Omental fat pad (tissue), 4 donors: ENCODE results near the gene COL4A6. TPM values are rescaled to one million over a fixed set of nuclear protein-coding genes. Genes with fewer than 3 reads are reported as not detected.

Experiments
- ATAC-seq: fragments of 150-250 bp; one replicate; pipeline ENCODE4 v1.9.1; 2016; ENCODE audit warnings: mild to moderate bottlenecking, moderate library complexity; ENCODE audit not compliant: low FRiP score
- DNase-seq: peaks from one replicate; pipeline ENCODE4 v3.0.0-alpha.2; 2019; ENCODE audit warnings: low spot score
- CTCF ChIP-seq, 3 donors: fragments of 450-650 bp; IDR thresholded peaks; one replicate each; pipeline ENCODE4 v1.5.1; 2016 to 2017; ENCODE audit warnings: antibody characterized with exemption in 3 of 3, mild to moderate bottlenecking in 3 of 3, moderate library complexity in 2 of 3
- total RNA-seq, 4 donors: library from RNA; depleted of rRNA; stranded (reverse); fragments of >200 nt; gene quantifications; one replicate each; pipeline ENCODE4 v1.1.0, GENCODE V29; 2016

Gene COL4A6
- total RNA-seq, 4 donors from 2014 or later, result 0.38 to 4.5 (median 2.4) TPM

GRCh38 chrX:108275732-108276131, 162.5 kb downstream of the COL4A6 start:
- no peak for DNase-seq
- TF ChIP-seq CTCF (IDR thresholded peaks at IDR 0.05), result no peak
- no peak for ATAC-seq

GRCh38 chrX:108271397-108271787, 166.8 kb downstream of the COL4A6 start:
- TF ChIP-seq CTCF (IDR thresholded peaks at IDR 0.05), result no peak
- DNase-seq (no peak), ATAC-seq (no peak)

- DNase-seq, result no peak
Observed at GRCh38 chrX:108270739-108271396, 167.4 kb downstream of the COL4A6 start.

GRCh38 chrX:108270280-108270679, 167.9 kb downstream of the COL4A6 start:
- DNase-seq, result no peak
- TF ChIP-seq CTCF (IDR thresholded peaks at IDR 0.05), result no peak
- ATAC-seq, result no peak

More at GRCh38 chrX:108270739-108271396, 167.4 kb downstream of the COL4A6 start:
- no peak for ATAC-seq
- TF ChIP-seq CTCF (IDR thresholded peaks at IDR 0.05), result no peak

GRCh38 chrX:108268434-108269080, 169.7 kb downstream of the COL4A6 start:
- no peak for TF ChIP-seq CTCF (IDR thresholded peaks at IDR 0.05)
- no peak for DNase-seq
- no peak for ATAC-seq

GRCh38 chrX:108267557-108267956, 170.7 kb downstream of the COL4A6 start:
- DNase-seq (no peak), ATAC-seq (no peak)
- TF ChIP-seq CTCF (IDR thresholded peaks at IDR 0.05), result no peak

GRCh38 chrX:108264376-108264775, 173.8 kb downstream of the COL4A6 start:
- no peak for TF ChIP-seq CTCF (IDR thresholded peaks at IDR 0.05)
- DNase-seq (no peak), ATAC-seq (no peak)
